ENCODE results near the gene ZNF548. TPM values are rescaled to one million over a fixed set of nuclear protein-coding genes. Genes with fewer than 3 reads are reported as not detected.
"Not testable (repeated sequence)": the region's sequence is repeated elsewhere in the genome, so short reads cannot be mapped to it uniquely, and the experiment has no call there.

Gene ZNF548
- total RNA-seq: 10 to 100 TPM in 1 of 2 donors, 1 to 10 TPM in 1; 8.1 to 10.7 TPM
- long read RNA-seq, partial matches to known transcripts: 0 of 2 reads
- long read RNA-seq, other reads (novel, unspliced or antisense): 0 of 2 reads

DNA sequence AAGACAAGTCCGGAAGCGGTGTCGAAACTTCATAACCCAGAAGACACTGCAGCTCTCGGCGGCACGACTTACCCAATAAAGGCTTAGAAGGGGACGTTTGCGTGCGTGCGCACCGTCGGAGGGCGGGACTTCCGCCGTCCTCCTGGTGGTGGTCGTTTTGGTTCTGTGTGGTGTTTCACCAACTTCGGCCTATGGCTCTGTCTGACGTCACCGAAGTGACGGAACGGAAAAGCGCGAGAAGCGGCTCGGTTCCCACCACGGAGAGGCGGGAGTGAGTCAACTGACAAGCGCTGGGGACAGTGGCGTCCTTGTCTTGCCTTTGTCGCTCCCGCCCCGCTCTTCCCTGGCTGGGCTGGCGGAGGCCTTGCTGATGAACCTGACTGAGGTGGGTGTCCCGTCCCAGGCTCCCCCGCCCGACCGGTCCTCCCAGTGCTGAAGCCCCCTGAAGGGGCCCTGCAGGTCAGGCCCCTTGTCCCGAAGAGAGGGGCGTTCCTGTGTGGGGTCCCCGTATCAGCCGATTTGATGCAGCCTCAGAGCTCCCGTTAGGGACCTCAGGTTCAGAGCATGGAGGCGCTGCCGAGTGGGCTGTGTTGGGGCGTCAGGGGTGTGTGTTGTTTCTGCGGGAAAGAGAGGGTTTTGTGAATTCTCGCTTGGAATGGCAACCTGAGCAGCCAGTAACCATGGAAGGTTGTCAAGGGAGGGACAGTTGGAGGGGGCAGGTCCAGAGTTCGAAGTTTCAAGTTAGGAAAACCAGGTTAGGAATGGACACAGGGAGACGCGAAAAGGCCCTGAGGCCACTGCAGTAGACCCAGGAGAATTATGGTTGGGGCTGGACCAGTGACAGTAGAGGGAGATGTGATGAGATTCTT lies at the start of gene ZNF548:
Gene ZNF548 (plus strand): TSS at position 125 of the 869 bp plus-strand sequence. CDS start 246 bp downstream, at position 371.
- intact Hi-C loops (cut with DNase I, micrococcal nuclease): no loop called here
- DNase-seq (peak; percentile 94 to 96), ATAC-seq (peak; percentile 99)

DNA sequence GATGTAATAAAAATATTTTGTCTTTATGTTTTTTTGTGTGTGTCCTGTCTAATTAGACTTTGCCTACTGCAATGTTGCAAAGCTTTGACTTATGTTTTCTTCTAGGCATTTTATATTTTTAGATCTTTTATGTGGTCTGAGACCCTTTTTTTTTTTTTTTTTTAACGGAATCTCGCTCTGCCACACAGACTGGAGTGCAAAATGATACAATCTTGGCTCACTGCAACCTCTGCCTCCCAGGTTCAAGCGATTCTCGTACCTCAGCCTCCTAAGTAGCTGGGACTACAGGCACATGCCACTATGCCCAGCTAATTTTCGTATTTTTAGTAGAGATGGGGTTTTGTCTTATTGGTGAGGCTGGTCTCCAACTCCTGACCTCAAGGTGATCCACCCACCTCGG lies 47.1 kb upstream of the ZNF548 start:
- ATAC-seq: no peak
- DNase-seq: no peak
- intact Hi-C loops (cut with DNase I, micrococcal nuclease): no loop called here

DNA sequence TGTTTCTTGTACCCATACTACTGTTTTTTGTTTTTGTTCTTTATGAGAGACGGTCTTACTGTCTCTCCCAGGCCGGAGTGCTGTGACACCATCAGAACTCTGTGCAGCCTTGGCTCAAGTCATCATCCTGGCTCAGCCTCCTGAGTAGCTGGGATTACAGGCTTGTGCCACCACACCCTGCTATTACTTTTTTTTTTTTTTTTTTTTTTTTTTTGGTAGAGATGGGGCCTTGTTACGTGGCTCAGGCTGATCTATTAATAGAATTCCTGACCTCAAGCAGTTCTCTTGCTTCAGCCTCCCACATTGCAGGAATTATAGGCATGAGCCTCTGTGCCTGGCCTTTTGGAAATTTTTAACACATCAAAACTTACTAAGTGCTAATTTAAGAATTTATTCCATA lies 41.5 kb upstream of the ZNF548 start:
- intact Hi-C loops (cut with DNase I, micrococcal nuclease): loop anchor here in 1 of 2 donors (2.0 kb wide), 1 partner anchor 15 kb away; the partner anchor contains the start of genes TRAPPC2B and ZNF547
- DNase-seq: no peak
- no peak for ATAC-seq

DNA sequence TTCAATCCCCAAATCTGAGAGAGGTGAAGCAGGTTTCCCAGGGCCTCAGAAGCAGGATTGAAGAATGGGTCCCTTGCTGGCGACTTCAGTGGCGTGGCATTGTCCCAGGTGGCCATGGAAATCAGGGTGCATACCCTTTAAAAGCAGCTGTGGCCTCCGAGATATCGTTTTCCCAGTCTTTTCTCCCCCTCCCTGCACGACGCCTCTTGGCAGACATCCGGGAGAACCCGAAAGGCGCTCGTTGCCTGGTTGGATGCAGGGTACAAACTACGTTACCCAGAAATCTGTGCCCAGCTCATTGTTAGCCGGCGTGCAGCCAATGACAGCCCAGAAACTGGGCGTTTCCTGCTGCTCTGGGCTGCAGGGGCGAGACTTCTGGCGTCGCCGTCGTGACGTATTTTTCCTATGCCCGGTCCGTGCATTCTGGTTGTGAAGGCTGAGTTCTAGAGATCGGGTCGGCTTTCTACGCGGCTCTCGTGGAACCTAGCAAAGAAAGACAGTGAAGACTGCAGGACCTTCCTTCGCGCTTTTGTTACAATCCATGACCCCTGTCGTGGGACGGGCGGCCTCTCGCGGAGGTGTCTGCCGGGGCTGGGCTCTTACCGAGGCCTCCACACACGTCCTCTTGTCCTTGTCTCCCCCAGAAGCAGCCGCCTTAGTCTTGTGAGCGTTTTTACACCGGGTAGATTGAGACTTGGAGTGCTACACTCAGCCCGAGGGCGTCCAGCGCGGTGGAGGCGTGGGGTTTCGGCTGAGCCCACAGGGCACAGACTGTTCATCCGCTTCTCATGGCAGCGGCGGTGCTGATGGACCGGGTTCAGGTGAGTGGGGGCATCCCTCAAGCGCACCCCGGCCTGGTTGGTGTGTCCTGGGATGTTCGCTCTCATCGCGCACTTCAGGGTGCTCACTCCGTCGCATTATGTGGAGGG lies 38.5 kb upstream of the ZNF548 start, which contains the start of gene ZNF304:
Gene ZNF304 (plus strand): TSS at position 395 of the 929 bp plus-strand sequence. CDS start 394 bp downstream, at position 789.
- intact Hi-C loops (cut with DNase I, micrococcal nuclease): no loop called here
- DNase-seq (peak; percentile 88 to 94), ATAC-seq (peak; percentile 100)

DNA sequence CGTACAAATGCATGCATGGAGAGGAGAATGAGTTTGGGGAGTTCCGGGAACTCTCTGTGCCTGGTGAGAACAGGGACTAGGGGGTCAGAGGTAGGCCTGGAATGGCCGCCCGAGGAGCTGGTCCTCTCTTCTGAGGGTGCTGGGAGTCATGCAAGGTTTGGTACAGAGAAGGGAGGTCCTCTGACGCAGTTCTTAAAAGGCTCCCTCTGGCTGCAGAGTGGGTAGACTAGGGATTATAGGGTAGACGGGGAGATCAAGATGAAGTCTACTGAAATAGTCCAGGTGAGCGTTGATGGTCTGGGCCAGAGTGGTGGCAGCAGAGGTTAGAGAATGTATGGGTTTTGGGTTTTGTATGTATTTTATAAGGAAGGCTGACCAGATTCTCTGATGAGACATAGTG lies 37.8 kb upstream of the ZNF548 start:
- intact Hi-C loops (cut with DNase I, micrococcal nuclease): no loop called here
- DNase-seq: no peak
- no peak for ATAC-seq

DNA sequence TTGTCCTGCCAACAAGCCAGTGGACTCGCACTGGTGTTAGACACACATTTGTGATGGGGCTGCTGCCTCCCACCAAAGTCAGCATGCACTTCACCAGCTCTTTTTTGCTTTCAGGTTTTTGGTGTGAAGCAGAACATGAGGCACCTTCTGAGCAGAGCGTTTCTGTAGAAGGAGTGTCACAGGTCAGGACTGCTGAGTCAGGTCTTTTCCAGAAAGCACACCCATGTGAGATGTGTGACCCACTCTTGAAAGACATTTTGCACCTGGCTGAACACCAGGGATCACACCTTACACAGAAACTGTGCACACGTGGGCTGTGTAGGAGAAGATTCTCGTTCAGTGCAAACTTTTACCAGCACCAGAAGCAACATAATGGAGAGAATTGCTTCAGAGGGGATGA lies 33.7 kb upstream of the ZNF548 start:
- no peak for DNase-seq
- no peak for ATAC-seq
- intact Hi-C loops (cut with DNase I, micrococcal nuclease): no loop called here

DNA sequence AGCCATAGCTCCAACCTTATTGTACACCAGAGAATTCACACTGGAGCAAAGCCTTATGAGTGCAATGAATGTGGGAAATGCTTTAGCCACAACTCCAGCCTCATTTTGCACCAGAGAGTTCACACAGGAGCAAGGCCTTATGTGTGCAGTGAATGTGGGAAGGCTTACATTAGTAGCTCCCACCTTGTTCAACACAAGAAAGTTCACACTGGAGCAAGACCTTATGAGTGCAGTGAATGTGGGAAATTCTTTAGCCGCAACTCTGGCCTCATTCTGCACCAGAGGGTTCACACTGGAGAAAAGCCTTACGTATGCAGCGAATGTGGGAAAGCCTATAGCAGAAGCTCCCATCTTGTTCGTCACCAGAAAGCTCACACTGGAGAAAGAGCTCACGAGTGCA lies 32.2 kb upstream of the ZNF548 start:
- intact Hi-C loops (cut with DNase I, micrococcal nuclease): no loop called here
- DNase-seq: no peak
- no peak for ATAC-seq

DNA sequence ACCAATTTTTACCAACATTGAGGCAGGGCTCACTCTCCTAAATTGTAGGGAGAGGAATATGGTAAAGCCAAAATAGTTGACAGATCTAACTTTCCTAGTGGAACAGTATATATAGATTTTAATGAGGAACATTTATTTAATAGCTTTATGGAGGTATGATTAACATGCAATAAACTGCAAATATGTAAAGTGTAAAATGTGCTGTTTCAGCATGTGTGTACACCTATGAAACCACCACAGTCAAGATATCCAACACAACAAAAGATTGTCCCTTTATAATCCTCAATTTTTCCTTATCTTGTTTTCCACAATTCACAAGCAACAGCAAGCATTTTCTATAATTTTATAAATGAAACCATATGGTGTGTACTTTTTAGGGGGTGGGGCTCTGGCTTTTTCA lies 30.4 kb upstream of the ZNF548 start:
- intact Hi-C loops (cut with DNase I, micrococcal nuclease): no loop called here
- ATAC-seq: no peak
- DNase-seq: no peak

DNA sequence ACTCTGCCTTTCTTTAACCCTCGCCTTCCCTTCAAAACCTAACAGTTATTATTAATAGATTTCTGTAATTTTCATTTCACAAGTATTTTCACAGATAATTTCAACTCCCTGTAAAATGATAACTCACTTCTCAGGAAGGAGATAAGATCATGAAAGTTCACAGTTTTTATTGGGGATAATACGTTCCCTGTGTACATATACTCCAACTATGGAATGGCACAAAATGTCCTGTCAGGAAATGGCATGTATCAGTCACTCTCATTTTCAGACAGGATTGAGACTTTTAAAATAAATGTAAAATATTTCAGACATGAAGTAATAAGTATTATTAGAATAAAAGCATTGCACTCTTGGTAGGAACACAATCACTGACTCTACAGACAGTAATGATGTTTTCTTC lies 27.2 kb upstream of the ZNF548 start:
- ATAC-seq (no peak), DNase-seq (no peak)
- intact Hi-C loops (cut with DNase I, micrococcal nuclease): loop anchor here in 1 of 2 donors (2.0 kb wide), 1 partner anchor 14 kb away; no protein-coding TSS in a partner anchor

DNA sequence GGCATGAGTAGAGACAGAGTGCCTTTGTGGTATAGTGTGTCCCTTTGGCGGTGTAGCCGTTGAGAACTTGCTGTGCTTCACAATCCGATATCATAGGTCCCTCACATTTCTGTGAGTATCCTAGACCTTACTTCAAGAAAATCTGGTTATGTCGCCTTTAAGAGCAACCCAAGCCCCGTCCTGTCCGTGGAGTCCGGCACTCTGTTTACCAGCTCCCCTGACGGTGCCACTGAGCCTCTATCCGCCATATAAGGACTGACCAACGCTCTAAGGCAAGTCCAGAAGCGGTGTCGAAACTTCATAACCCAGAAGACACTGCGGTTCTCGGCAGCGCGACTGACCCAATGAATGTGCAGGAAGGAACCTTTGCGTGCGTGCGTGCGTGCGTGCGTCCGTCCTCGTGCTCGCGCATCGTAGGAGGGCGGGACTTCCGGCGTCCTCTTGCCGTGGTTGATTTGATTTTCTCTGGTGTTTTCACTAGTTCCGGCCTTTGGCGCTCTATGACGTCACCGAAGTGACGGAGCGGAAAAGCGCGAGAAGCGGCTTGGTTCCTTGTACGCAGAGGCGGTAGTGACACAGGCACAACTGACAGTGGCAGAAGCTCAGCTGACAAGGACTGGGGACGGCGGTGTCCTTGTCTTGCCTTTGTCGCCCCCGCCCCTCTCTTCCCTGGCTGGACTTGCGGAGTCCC lies 26.5 kb upstream of the ZNF548 start, which contains the start of the genes TRAPPC2B and ZNF547:
Gene TRAPPC2B (plus strand): TSS at position 555 of the 691 bp plus-strand sequence. CDS start 1,283 bp downstream, outside the sequence.
Gene ZNF547 (plus strand): TSS at position 555 of the 691 bp plus-strand sequence. CDS start 5,005 bp downstream, outside the sequence.
- ATAC-seq: peak; percentile 99
- intact Hi-C loops (cut with DNase I, micrococcal nuclease): loop anchor here in 1 of 2 donors (2.0 kb wide), 1 partner anchor 14 kb away; no protein-coding TSS in a partner anchor

DNA sequence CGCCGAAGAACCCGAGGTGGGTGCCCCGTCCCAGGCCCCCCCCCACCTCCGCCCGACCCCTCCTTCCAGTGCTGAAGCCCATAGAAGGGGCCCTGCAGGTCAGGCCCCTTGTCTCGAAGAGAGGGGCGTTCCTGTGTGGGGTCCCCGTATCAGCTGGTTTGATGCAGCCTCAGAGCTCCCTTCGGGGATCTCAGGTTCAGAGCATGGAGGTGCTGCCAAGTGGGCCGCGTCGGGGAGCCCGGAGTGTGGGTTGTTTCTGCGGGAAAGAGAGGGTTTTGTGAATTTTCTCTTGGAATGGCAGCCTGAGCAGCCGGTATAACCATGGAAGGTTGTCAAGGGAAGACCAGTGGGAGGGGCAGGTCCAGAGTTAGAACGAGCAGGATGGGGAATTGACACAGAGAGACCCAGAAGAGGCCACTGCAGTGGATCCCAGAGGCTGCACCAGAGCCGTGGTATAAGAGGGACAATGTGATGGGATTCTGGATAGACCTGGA lies 25.9 kb upstream of the ZNF548 start:
- ATAC-seq (peak; percentile 2), DNase-seq (peak in 1 of 2 donors; percentile 30)
- intact Hi-C loops (cut with DNase I, micrococcal nuclease): loop anchor here in 1 of 2 donors (2.0 kb wide), 1 partner anchor 15 kb away; no protein-coding TSS in a partner anchor

More for the DNA sequence above, 26.5 kb upstream of the ZNF548 start, which contains the start of the genes TRAPPC2B and ZNF547:
- DNase-seq: peak; percentile 99

DNA sequence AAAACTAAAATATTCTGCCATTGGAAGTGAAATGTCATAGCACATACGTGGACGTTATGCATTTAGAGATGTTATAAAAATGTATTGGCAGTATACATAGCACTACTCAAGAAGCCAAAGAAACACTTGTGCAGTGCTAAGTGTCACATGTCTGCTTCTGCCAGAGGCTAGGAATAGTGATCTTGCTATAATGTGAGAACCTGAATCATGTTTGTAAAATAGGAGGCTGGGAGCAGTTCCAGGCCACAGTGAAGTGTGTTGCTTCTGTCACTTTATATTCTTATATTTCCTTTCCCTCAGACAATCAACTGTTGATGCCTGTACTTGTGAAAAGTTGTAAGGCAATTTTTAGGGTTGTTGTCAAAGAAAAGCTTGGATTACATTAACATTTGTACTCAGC lies 22.9 kb upstream of the ZNF548 start:
- no peak for DNase-seq
- ATAC-seq: no peak
- intact Hi-C loops (cut with DNase I, micrococcal nuclease): no loop called here

DNA sequence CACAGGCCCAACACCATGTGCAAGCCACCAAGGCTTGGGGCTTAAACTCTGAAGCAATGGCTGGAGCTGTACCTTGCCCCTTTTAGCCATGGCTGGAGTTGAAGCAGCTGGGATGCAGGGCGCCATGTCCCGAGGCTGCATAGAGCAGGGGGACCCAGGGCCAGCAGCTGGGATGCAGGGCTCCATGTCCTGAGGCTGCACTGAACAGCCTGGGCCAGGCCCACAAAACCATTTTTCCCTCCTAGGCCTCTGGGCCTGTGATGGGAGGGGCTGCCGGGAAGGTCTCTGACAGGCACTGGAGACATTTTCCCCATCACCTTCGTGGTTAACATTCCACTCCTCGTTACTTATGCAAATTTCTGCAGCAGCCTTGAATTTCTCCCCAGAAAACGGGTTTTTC lies 15.5 kb upstream of the ZNF548 start:
- DNase-seq (no peak), ATAC-seq (no peak)
- intact Hi-C loops (cut with DNase I, micrococcal nuclease): no loop called here

DNA sequence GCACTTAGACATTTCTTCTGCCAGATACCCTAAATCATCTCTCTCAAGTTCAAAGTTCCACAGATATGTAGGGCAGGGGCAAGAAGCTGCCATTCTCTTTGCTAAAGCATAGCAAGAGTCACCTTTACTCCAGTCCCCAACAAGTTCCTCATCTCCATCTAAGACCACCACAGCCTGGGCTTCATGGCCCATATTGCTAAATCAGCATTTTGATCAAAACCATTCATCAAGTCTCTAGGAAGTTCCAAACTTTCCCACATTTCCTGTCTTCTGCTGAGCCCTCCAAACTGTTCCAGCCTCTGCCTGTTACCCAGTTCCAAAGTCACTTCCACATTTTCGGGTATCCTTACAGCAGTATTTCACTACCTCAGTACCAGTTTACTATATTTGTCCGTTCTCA lies 15.0 kb upstream of the ZNF548 start:
- DNase-seq; ATAC-seq; intact Hi-C loops (cut with DNase I, micrococcal nuclease): not testable (repeated sequence)

DNA sequence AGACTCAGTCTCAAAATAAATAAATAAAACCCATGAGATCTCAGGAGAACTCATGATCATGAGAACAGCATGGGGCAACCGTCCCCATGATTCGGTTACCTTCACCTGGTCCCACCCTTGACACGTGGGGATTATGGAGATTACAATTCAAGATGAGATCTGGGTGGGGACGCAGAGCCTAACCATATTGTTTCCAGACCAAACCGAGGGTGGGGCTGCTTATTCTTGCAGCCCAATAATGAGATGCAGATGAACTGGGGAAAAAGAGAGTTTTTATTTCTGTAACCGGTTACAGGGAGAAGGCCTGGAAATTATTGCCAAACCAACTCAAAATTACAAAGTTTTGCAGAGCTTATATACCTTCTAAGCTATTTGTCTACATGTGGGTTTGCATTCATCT lies 13.5 kb upstream of the ZNF548 start:
- no peak for ATAC-seq
- DNase-seq: no peak
- intact Hi-C loops (cut with DNase I, micrococcal nuclease): no loop called here

DNA sequence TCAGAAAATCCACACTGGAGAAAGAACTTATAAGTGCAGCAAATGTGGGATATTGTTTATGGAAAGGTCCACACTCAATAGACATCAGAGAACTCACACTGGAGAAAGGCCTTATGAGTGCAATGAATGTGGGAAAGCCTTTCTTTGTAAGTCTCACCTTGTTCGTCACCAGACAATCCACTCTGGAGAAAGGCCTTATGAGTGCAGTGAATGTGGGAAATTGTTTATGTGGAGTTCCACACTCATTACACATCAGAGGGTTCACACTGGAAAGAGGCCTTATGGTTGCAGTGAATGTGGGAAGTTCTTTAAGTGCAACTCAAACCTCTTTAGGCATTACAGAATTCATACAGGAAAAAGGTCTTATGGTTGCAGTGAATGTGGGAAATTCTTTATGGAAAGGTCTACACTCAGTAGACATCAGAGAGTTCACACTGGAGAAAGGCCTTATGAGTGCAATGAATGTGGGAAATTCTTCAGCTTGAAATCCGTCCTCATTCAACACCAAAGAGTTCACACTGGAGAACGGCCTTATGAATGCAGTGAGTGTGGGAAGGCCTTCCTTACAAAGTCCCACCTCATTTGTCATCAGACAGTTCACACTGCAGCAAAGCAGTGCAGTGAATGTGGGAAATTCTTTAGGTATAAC lies 12.0 kb upstream of the ZNF548 start:
- intact Hi-C loops (cut with DNase I, micrococcal nuclease): no loop called here
- no peak for ATAC-seq
- no peak for DNase-seq

DNA sequence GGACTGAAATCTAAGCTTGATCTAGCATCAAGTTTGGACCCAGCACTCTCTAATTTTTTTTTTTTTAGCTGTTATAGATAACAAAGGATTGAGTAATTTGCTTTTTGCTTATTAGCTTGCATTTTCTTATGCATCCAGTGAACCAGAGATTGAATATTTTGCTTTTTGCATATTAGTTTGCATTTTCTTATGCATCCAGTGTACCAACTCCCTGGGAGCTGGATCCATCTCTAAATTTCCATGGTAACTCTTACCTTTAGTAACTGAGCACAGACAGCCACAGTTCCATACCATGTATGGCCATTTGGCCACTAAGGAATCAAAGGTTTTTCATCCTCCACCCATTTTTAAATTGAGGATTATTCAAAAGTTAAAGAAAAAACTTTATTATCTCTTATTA lies 8.7 kb upstream of the ZNF548 start:
- intact Hi-C loops (cut with DNase I, micrococcal nuclease): no loop called here
- DNase-seq (no peak), ATAC-seq (no peak)

Data from left colon (tissue), 2 donors.